HCT116 (cell line): Measurements from ENCODE around the gene FGF7. TPM values are rescaled to one million over a fixed set of nuclear protein-coding genes. Genes with fewer than 3 reads are reported as not detected.

Source experiments
- ATAC-seq: fragments of 200-7000 bp; cut with Tn5 transposase; 2 replicates; pipeline ENCODE4 v1.9.1; 2020; ENCODE audit warnings: mild to moderate bottlenecking, moderate library complexity
- BruUV-seq: library from RNA; stranded (reverse); fragments of 400-500 nt; replicated peaks from 2 replicates; lab custom pipeline; 2021; lab: Mats Ljungman, UMichigan
- CTCF ChIA-PET: fragments of 300-600 bp; sonication (Branson Sonifier 250); formaldehyde crosslinking; loops from one replicate; lab custom pipeline; 2021; ENCODE audit warnings: antibody characterized with exemption; lab: Charles Lee
- POLR2A ChIA-PET: fragments of 300-600, 350-600 bp; sonication (Branson Sonifier 250); formaldehyde crosslinking; loops from one replicate; lab custom pipeline; 2021; ENCODE audit warnings: antibody characterized with exemption; lab: Charles Lee
- RAD21 ChIA-PET, 2 experiments: fragments of 300-600 bp; sonication (Branson Sonifier 250); formaldehyde crosslinking; loops; one replicate each; lab custom pipeline; 2023; ENCODE audit warnings: low total read pairs in 2 of 2; ENCODE audit not compliant: uncharacterized antibody in 2 of 2, unreplicated experiment in 2 of 2, low non-redundant PET in 1 of 2; lab: Charles Lee
- DNase-seq: peaks from one replicate; pipeline ENCODE4 v3.0.0-alpha.2; 2010; ENCODE audit warnings: low read depth, low spot score
- H2AFZ ChIP-seq: fragments of 200-600 bp; shearing (Covaris generic), sonication (generic); 2 replicates; pipeline ENCODE4 v1.6.1; 2017; ENCODE audit warnings: low read depth, mixed run types, mixed read lengths, antibody characterized with exemption, low read length; ENCODE audit not compliant: poor library complexity, severe bottlenecking
- H3K27ac ChIP-seq: 2 replicates; pipeline ENCODE4 v1.5.1; 2012; ENCODE audit warnings: low read depth, low read length
- H3K27me3 ChIP-seq: fragments of 200-600 bp; sonication (generic); 2 replicates; pipeline ENCODE4 v1.6.1; 2016; ENCODE audit warnings: mixed run types, low read length, mixed read lengths; ENCODE audit not compliant: insufficient read depth
- H3K36me3 ChIP-seq, 2 experiments: fragments of 200-500 bp in 1 of 2; fragments of 200-600 bp in 1 of 2; sonication (Bioruptor generic) in 1 of 2; sonication (generic) in 1 of 2; 2 replicates each; pipeline versions ENCODE4 v1.5.1 to v1.6.1; 2014 to 2016; ENCODE audit warnings: low read length in 2 of 2, inconsistent platforms in 1 of 2, mixed read lengths in 1 of 2, mixed run types in 1 of 2; ENCODE audit not compliant: insufficient read depth in 2 of 2, control insufficient read depth in 1 of 2
- H3K4me1 ChIP-seq, 2 experiments: fragments of 200-600 bp in 1 of 2; sonication (generic) in 1 of 2; 2 replicates each; pipeline versions ENCODE4 v1.5.1 to v1.6.1; 2012 to 2017; ENCODE audit warnings: low read length in 2 of 2, inconsistent platforms in 1 of 2, mild to moderate bottlenecking in 1 of 2, mixed read lengths in 1 of 2, mixed run types in 1 of 2, moderate library complexity in 1 of 2; ENCODE audit not compliant: insufficient read depth in 2 of 2, control insufficient read depth in 1 of 2
- H3K4me2 ChIP-seq: fragments of 200-600 bp; sonication (generic); 2 replicates; pipeline ENCODE4 v1.6.1; 2017; ENCODE audit warnings: mixed run types, low read length, mixed read lengths
- H3K4me3 ChIP-seq, 2 experiments: fragments of 200-600 bp in 1 of 2; sonication (generic) in 1 of 2; replicated peaks in 1 of 2; 2 replicates each; pipeline ENCODE4 v1.5.1; 2011 to 2016; ENCODE audit warnings: low read length in 2 of 2, control low read depth in 1 of 2, low read depth in 1 of 2, mild to moderate bottlenecking in 1 of 2, mixed read lengths in 1 of 2, mixed run types in 1 of 2
- H3K79me2 ChIP-seq: fragments of 200-600 bp; sonication (generic); 2 replicates; pipeline ENCODE4 v1.6.1; 2017; ENCODE audit warnings: mild to moderate bottlenecking, mixed run types, low read length, moderate library complexity, mixed read lengths; ENCODE audit not compliant: insufficient read depth
- H3K9ac ChIP-seq: fragments of 200-600 bp; sonication (generic); 2 replicates; pipeline ENCODE4 v1.6.1; 2016; ENCODE audit warnings: low read length, mixed read lengths
- H3K9me2 ChIP-seq: fragments of 200-600 bp; sonication (generic), shearing (Covaris generic); 2 replicates; pipeline ENCODE4 v1.6.1; 2017; ENCODE audit warnings: mixed run types, mild to moderate bottlenecking, moderate library complexity; ENCODE audit not compliant: insufficient read depth
- H3K9me3 ChIP-seq, 2 experiments: fragments of 200-500 bp in 1 of 2; fragments of 200-600 bp in 1 of 2; sonication (Bioruptor generic) in 1 of 2; sonication (generic) in 1 of 2; 2 replicates each; pipeline ENCODE4 v1.6.1; 2014 to 2017; ENCODE audit warnings: low read length in 2 of 2, mixed read lengths in 2 of 2, inconsistent platforms in 1 of 2, low read depth in 1 of 2, mild to moderate bottlenecking in 1 of 2, mixed run types in 1 of 2, moderate library complexity in 1 of 2; ENCODE audit not compliant: control insufficient read depth in 1 of 2, insufficient read depth in 1 of 2
- H4K20me1 ChIP-seq: fragments of 200-600 bp; sonication (generic), shearing (Covaris generic); 2 replicates; pipeline ENCODE4 v1.6.1; 2017; ENCODE audit warnings: mixed run types, mild to moderate bottlenecking, moderate library complexity; ENCODE audit not compliant: insufficient read depth
- CBX3 ChIP-seq: IDR thresholded peaks from 2 replicates; pipeline ENCODE4 v1.6.1; 2012; ENCODE audit warnings: low read depth
- EGR1 ChIP-seq: IDR thresholded peaks from 2 replicates; pipeline ENCODE4 v1.6.1; 2012; ENCODE audit warnings: low read depth
- ELF1 ChIP-seq: IDR thresholded peaks from 2 replicates; pipeline ENCODE4 v1.6.1; 2012; ENCODE audit warnings: low read depth, borderline replicate concordance
- EZH2 ChIP-seq: fragments of 200-600 bp; sonication (generic); IDR thresholded peaks from 2 replicates; pipeline ENCODE4 v1.6.1; 2017; ENCODE audit warnings: antibody characterized with exemption, mixed run types
- EZH2phosphoT487 ChIP-seq: fragments of 200-600 bp; IDR thresholded peaks from 2 replicates; pipeline ENCODE4 v1.6.1; 2018; ENCODE audit warnings: antibody characterized with exemption, borderline replicate concordance
- JUND ChIP-seq: IDR thresholded peaks from 2 replicates; pipeline ENCODE4 v1.6.1; 2012
- MAX ChIP-seq: IDR thresholded peaks from 2 replicates; pipeline ENCODE4 v1.6.1; 2012
- POLR2A ChIP-seq: IDR thresholded peaks from 2 replicates; pipeline ENCODE4 v1.7.0; 2011; ENCODE audit warnings: borderline replicate concordance; ENCODE audit not compliant: insufficient read depth, insufficient read length; ENCODE audit errors: extremely low read depth
- POLR2AphosphoS5 ChIP-seq: IDR thresholded peaks from 2 replicates; pipeline ENCODE4 v1.6.1; 2011; ENCODE audit warnings: mild to moderate bottlenecking, low read depth, low read length, moderate library complexity
- RAD21 ChIP-seq: IDR thresholded peaks from 2 replicates; pipeline ENCODE4 v1.6.1; 2012; ENCODE audit warnings: low read depth, mild to moderate bottlenecking
- REST ChIP-seq: IDR thresholded peaks from 2 replicates; pipeline ENCODE4 v1.6.1; 2012; ENCODE audit warnings: low read depth
- SIN3A ChIP-seq: IDR thresholded peaks from 2 replicates; pipeline ENCODE4 v1.6.1; 2012; ENCODE audit warnings: low read depth
- SP1 ChIP-seq: IDR thresholded peaks from 2 replicates; pipeline ENCODE4 v1.6.1; 2012; ENCODE audit warnings: low read depth
- SRF ChIP-seq: IDR thresholded peaks from 2 replicates; pipeline ENCODE4 v1.6.1; 2012; ENCODE audit warnings: low read depth
- TCF7L2 ChIP-seq: IDR thresholded peaks from 2 replicates; pipeline ENCODE4 v1.7.0; 2011; ENCODE audit warnings: borderline replicate concordance, inconsistent platforms; ENCODE audit not compliant: insufficient read depth, insufficient read length; ENCODE audit errors: extremely low read depth
- YY1 ChIP-seq: IDR thresholded peaks from 2 replicates; pipeline ENCODE4 v1.6.1; 2011; ENCODE audit warnings: low read length, low read depth, moderate library complexity, mild to moderate bottlenecking; ENCODE audit not compliant: insufficient replicate concordance; ENCODE audit errors: extremely low read depth
- ZFX ChIP-seq: fragments of 450-650 bp; IDR thresholded peaks from 2 replicates; pipeline ENCODE4 v1.6.1; 2017
- ZNF274 ChIP-seq: fragments of 200-500 bp; sonication (Bioruptor generic); IDR thresholded peaks from 2 replicates; pipeline ENCODE4 v1.6.1; 2014; ENCODE audit warnings: mild to moderate bottlenecking, low read depth, low read length, inconsistent platforms
- intact Hi-C: fragments of 100-400 bp; cut with micrococcal nuclease; formaldehyde crosslinking; loops from 2 replicates; pipeline ENCODE4 v1.10.0; 2022
- total RNA-seq: library from RNA; stranded (reverse); gene quantifications from one replicate; pipeline ENCODE4 v1.2.1, GENCODE V29; 2021; ENCODE audit not compliant: unreplicated experiment

The FGF7 gene
- total RNA-seq, 1 experiment from 2014 or later, result 0.49 TPM

- H4K20me1 ChIP-seq, result no peaks in the 10 kb centered on the region
- ATAC-seq, result no peak
- no peak for DNase-seq
- no peak overlapping the region for H3K4me3 ChIP-seq
- POLR2A ChIA-PET, result no interaction called here
- 0 out of 2 replicates have a peak, but pooled peaks cover 6% of the 10 kb centered on the region for H3K9me2 ChIP-seq
- H3K36me3 ChIP-seq, result no peaks in the 10 kb centered on the region
- no peak overlapping the region for H3K27ac ChIP-seq
- H3K9ac ChIP-seq, result no peak overlapping the region
- no peak for TF ChIP-seq REST
- TF ChIP-seq EZH2, result no peak
- no peak for TF ChIP-seq ELF1
- TF ChIP-seq MAX, result no peak
- no peak for TF ChIP-seq ZFX
- TF ChIP-seq TCF7L2, result no peak
- no peak for TF ChIP-seq POLR2A
- TF ChIP-seq JUND, result no peak
- TF ChIP-seq EZH2phosphoT487, result no peak
- no peak for TF ChIP-seq YY1
- TF ChIP-seq ZNF274, result no peak
- no peak for TF ChIP-seq SP1
- TF ChIP-seq SIN3A, result no peak
- no peak for TF ChIP-seq EGR1
- no peak for TF ChIP-seq POLR2AphosphoS5
- TF ChIP-seq CBX3, result no peak
- no peak for TF ChIP-seq SRF
- no peak for TF ChIP-seq RAD21
- no peaks in the 10 kb centered on the region for H3K4me1 ChIP-seq
- H2AFZ ChIP-seq, result no peak overlapping the region
- H3K27me3 ChIP-seq, result no peaks in the 10 kb centered on the region
- RAD21 ChIA-PET, result no interaction called here
- no peak overlapping the region for H3K4me2 ChIP-seq
- no peaks in the 10 kb centered on the region for H3K79me2 ChIP-seq
- CTCF ChIA-PET, result no interaction called here
- no peaks in the 10 kb centered on the region for H3K9me3 ChIP-seq
- intact Hi-C loops, result no loop called here
- no TSS peak for BruUV-seq
These were observed 69.8 kb downstream of the FGF7 start for GRCh38 chr15:49492830-49493229.
